Measurements from ENCODE around the gene CCL26.

DNA sequence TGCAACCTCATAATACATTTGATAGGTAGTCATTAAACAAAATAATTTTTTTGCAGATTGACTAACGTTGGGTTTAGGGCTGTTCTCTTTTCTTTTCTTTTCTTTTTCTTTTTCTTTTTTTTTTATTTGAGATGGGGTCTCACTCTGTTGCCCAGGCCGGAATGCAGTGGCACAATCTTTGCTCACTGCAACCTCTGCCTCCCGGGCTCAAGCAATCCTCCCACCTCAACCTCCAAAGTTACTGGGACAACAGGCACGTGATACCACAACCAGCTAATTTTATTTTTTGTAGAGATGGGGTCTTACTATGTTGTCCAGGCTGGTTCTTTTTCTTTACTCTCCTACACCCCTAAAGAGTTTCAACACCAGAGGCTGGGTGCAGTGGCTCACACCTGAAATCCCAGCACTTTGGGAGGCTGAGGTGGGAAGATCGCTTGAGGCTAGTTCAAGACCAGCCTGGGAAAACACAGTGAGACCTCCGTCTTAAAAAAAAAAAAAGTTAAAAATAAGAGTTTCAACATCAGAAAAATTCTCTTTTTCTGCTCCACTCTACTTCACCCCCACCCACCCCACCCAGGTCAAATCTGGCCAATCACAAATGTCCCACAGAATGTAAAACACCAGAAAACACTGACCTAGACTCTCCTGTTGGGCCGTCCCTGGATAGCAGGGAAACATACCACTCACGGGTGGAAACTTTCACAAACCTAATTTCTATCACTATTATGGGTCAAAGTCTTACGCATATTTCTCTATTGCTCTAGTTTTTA is 36.2 kb downstream of the CCL26 start:
- TF ChIP-seq, protein P1, sequence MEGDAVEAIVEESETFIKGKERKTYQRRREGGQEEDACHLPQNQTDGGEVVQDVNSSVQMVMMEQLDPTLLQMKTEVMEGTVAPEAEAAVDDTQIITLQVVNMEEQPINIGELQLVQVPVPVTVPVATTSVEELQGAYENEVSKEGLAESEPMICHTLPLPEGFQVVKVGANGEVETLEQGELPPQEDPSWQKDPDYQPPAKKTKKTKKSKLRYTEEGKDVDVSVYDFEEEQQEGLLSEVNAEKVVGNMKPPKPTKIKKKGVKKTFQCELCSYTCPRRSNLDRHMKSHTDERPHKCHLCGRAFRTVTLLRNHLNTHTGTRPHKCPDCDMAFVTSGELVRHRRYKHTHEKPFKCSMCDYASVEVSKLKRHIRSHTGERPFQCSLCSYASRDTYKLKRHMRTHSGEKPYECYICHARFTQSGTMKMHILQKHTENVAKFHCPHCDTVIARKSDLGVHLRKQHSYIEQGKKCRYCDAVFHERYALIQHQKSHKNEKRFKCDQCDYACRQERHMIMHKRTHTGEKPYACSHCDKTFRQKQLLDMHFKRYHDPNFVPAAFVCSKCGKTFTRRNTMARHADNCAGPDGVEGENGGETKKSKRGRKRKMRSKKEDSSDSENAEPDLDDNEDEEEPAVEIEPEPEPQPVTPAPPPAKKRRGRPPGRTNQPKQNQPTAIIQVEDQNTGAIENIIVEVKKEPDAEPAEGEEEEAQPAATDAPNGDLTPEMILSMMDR (conservative IDR thresholded peaks at IDR 0.05): no peak
- TF ChIP-seq EZH2 (IDR thresholded peaks at IDR 0.05; ENCODE audit: low read depth): no peak
